ENCODE results near the gene ADCK2.
"Not testable (repeated sequence)": the region's sequence is repeated elsewhere in the genome, so short reads cannot be mapped to it uniquely, and the experiment has no call there.

The ADCK2 gene

GRCh38 chr7:140672382-140673062 is at the start of gene ADCK2:
Gene ADCK2, plus strand, starts transcription at chr7:140672945. Its CDS starts 386 bp downstream, at chr7:140673331.
- DNase-seq = peak; percentile 70

GRCh38 chr7:140623980-140624379 is 48.8 kb upstream of the ADCK2 start:
- DNase-seq = no peak

- DNase-seq = no peak
Observed at GRCh38 chr7:140624392-140625191, 48.2 kb upstream of the ADCK2 start.

GRCh38 chr7:140625192-140625558 is 47.6 kb upstream of the ADCK2 start:
- DNase-seq = not testable (repeated sequence)

GRCh38 chr7:140625908-140626868 is 46.6 kb upstream of the ADCK2 start:
- no peak for DNase-seq

- DNase-seq = no peak
Observed at GRCh38 chr7:140631021-140631420, 41.7 kb upstream of the ADCK2 start.

GRCh38 chr7:140631602-140632001 is 41.1 kb upstream of the ADCK2 start:
- no peak for DNase-seq

GRCh38 chr7:140635345-140635744 is 37.4 kb upstream of the ADCK2 start:
- DNase-seq = no peak

- DNase-seq = no peak
Observed at GRCh38 chr7:140635816-140636215, 36.9 kb upstream of the ADCK2 start.

- DNase-seq = no peak
Observed at GRCh38 chr7:140637400-140637799, 35.3 kb upstream of the ADCK2 start.

GRCh38 chr7:140638173-140638791 is 34.5 kb upstream of the ADCK2 start:
- no peak for DNase-seq

GRCh38 chr7:140639366-140640053 is 33.2 kb upstream of the ADCK2 start:
- DNase-seq = no peak

GRCh38 chr7:140640060-140640637 is 32.6 kb upstream of the ADCK2 start:
- DNase-seq = peak; percentile 7

GRCh38 chr7:140640727-140641523 is 31.8 kb upstream of the ADCK2 start, which contains the start of gene DENND2A:
Gene DENND2A, minus strand, starts transcription at chr7:140640813. Its CDS starts 38,416 bp downstream, at chr7:140602397.
- no peak for DNase-seq

- DNase-seq = no peak
Observed at GRCh38 chr7:140641524-140642195, 31.1 kb upstream of the ADCK2 start.

GRCh38 chr7:140643416-140643815 is 29.3 kb upstream of the ADCK2 start:
- DNase-seq = no peak

GRCh38 chr7:140644761-140645160 is 28.0 kb upstream of the ADCK2 start:
- DNase-seq = not testable (repeated sequence)

- no peak for DNase-seq
Observed at GRCh38 chr7:140645166-140645900, 27.4 kb upstream of the ADCK2 start.

GRCh38 chr7:140646931-140647647 is 25.7 kb upstream of the ADCK2 start:
- no peak for DNase-seq

Measured in stimulated activated CD4-positive, alpha-beta T cell treated with anti-CD3 and anti-CD28 coated beads, Interleukin-12 subunit alpha, Interleukin-12 subunit beta, amount 100 ng/mL, for 4 hours (primary cell).